ENCODE measurements around the gene P2RX3. TPM values are rescaled to one million over a fixed set of nuclear protein-coding genes. Genes with fewer than 3 reads are reported as not detected.

P2RX3 gene
- total and polyA plus RNA-seq, 2 experiments from 2014 or later, result 0.15 to 0.35 TPM

- no peak for TF ChIP-seq ZNF462 (CRISPR knock-in tag; IDR thresholded peaks at IDR 0.05)
These were observed 20.4 kb downstream of the P2RX3 start (continued) for GRCh38 chr11:57358543-57358961.

- ATAC-seq (peak; percentile 38; the same call in 2 of the 3 replicates), DNase-seq (ENCODE audit: low spot score) (no peak)
- Histone ChIP-seq H2AFZ (no peak overlapping the region), H3K27me3 (ENCODE audit: insufficient read depth) (no peaks in the 10 kb centered on the region), H3K4me3 (no peak overlapping the region), H3K36me3 (ENCODE audit: insufficient read depth) (no peaks in the 10 kb centered on the region), H3K79me2 (replicated peaks; ENCODE audit: insufficient read depth) (no peaks in the 10 kb centered on the region), H3K9me2 (ENCODE audit: insufficient read depth) (no peaks in the 10 kb centered on the region), H3K4me1 (ENCODE audit: insufficient read depth) (0 out of 2 replicates have a peak, but pooled peaks cover 2% of the 10 kb centered on the region), H3F3A (replicated peaks; ENCODE audit: low read depth) (no peaks in the 10 kb centered on the region), H3K27ac (ENCODE audit: low read depth) (no peak overlapping the region), H3K4me2 (no peak overlapping the region), H4K20me1 (replicated peaks; ENCODE audit: insufficient read depth) (no peaks in the 10 kb centered on the region)
- peaks cover 4% of the 10 kb centered on the region; the same call in 1 of the 3 replicates for H3K4me1 Mint-ChIP-seq
- H3K27me3 Mint-ChIP-seq (ENCODE audit: insufficient read depth, low read depth, poor library complexity), result no peaks in the 10 kb centered on the region
- no peaks in the 10 kb centered on the region for H3K9me3 Mint-ChIP-seq
- H3K36me3 Mint-ChIP-seq (ENCODE audit: low read depth), result no peaks in the 10 kb centered on the region
- H3K27ac Mint-ChIP-seq, result no peak overlapping the region
- H3K4me3 Mint-ChIP-seq, result no peak overlapping the region
- TF ChIP-seq EZH2 (IDR thresholded peaks at IDR 0.05; ENCODE audit: low read depth, unreplicated experiment) (no peak), ZNF114 (CRISPR knock-in tag; IDR thresholded peaks at IDR 0.05) (no peak), JUNB (IDR thresholded peaks at IDR 0.05; ENCODE audit: unreplicated experiment) (no peak), POLR2AphosphoS5 (IDR thresholded peaks at IDR 0.05; ENCODE audit: low read depth) (no peak), CREB1 (CRISPR knock-in tag; IDR thresholded peaks at IDR 0.05; ENCODE audit: low read depth) (no peak), ZNF331 (CRISPR knock-in tag; IDR thresholded peaks at IDR 0.05; ENCODE audit: low read depth) (no peak), STAT1 (IDR thresholded peaks at IDR 0.05; ENCODE audit: unreplicated experiment) (no peak), NANOG (IDR thresholded peaks at IDR 0.05; ENCODE audit: borderline replicate concordance) (no peak), EZH2phosphoT487 (IDR thresholded peaks at IDR 0.05; ENCODE audit: unreplicated experiment) (no peak)
- TF ChIP-seq, protein P1, sequence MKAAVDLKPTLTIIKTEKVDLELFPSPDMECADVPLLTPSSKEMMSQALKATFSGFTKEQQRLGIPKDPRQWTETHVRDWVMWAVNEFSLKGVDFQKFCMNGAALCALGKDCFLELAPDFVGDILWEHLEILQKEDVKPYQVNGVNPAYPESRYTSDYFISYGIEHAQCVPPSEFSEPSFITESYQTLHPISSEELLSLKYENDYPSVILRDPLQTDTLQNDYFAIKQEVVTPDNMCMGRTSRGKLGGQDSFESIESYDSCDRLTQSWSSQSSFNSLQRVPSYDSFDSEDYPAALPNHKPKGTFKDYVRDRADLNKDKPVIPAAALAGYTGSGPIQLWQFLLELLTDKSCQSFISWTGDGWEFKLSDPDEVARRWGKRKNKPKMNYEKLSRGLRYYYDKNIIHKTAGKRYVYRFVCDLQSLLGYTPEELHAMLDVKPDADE (IDR thresholded peaks at IDR 0.05), result no peak
- TF ChIP-seq, protein P2, sequence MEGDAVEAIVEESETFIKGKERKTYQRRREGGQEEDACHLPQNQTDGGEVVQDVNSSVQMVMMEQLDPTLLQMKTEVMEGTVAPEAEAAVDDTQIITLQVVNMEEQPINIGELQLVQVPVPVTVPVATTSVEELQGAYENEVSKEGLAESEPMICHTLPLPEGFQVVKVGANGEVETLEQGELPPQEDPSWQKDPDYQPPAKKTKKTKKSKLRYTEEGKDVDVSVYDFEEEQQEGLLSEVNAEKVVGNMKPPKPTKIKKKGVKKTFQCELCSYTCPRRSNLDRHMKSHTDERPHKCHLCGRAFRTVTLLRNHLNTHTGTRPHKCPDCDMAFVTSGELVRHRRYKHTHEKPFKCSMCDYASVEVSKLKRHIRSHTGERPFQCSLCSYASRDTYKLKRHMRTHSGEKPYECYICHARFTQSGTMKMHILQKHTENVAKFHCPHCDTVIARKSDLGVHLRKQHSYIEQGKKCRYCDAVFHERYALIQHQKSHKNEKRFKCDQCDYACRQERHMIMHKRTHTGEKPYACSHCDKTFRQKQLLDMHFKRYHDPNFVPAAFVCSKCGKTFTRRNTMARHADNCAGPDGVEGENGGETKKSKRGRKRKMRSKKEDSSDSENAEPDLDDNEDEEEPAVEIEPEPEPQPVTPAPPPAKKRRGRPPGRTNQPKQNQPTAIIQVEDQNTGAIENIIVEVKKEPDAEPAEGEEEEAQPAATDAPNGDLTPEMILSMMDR (conservative IDR thresholded peaks at IDR 0.05; ENCODE audit: low read depth in 2 of 2), result no peak
These were observed 20.8 kb downstream of the P2RX3 start for GRCh38 chr11:57358991-57359390.
